GM12878 (cell line): ENCODE results near the gene TRIP4.

Source experiments
- CREM ChIP-seq: IDR thresholded peaks from 2 replicates; pipeline ENCODE4 v1.6.1; 2014; ENCODE audit warnings: antibody characterized with exemption, low read depth
- CTCF ChIP-seq, 3 experiments: IDR thresholded peaks in 2 of 3; conservative IDR thresholded peaks in 1 of 3; 2 replicates each; pipeline ENCODE4 v1.5.1; 2011; ENCODE audit warnings: low read depth in 3 of 3, low read length in 3 of 3, mild to moderate bottlenecking in 3 of 3, control low read depth in 2 of 3, moderate library complexity in 2 of 3, inconsistent platforms in 1 of 3, mixed read lengths in 1 of 3; ENCODE audit not compliant: control insufficient read depth in 2 of 3, insufficient read depth in 1 of 3; ENCODE audit errors: extremely low read depth in 1 of 3
- HCFC1 ChIP-seq: fragments of 150-350 bp; IDR thresholded peaks from 2 replicates; pipeline ENCODE4 v1.6.1; 2014; ENCODE audit warnings: low read length
- NR2F1 ChIP-seq: fragments of 450-650 bp; conservative IDR thresholded peaks from 2 replicates; pipeline ENCODE4 v1.6.1; 2017; ENCODE audit warnings: mild to moderate bottlenecking
- NRF1 ChIP-seq: conservative IDR thresholded peaks from 2 replicates; pipeline ENCODE4 v1.6.1; 2011; ENCODE audit warnings: mild to moderate bottlenecking, low read depth, low read length, improper control_type of control experiment
- SIN3A ChIP-seq: IDR thresholded peaks from 2 replicates; pipeline ENCODE4 v1.6.1; 2012; ENCODE audit warnings: low read depth, low read length, improper control_type of control experiment
- SIX5 ChIP-seq: IDR thresholded peaks from 2 replicates; pipeline ENCODE4 v1.6.1; 2011; ENCODE audit warnings: mild to moderate bottlenecking, low read depth, low read length, moderate library complexity; ENCODE audit not compliant: severe bottlenecking
- ZNF207 ChIP-seq: fragments of 450-650 bp; IDR thresholded peaks from 2 replicates; pipeline ENCODE4 v1.6.1; 2014; ENCODE audit warnings: antibody characterized with exemption, mild to moderate bottlenecking, borderline replicate concordance

- TF ChIP-seq CTCF (IDR thresholded peaks at IDR 0.05 in 2 of 3, conservative IDR thresholded peaks at IDR 0.05 in 1 of 3; ENCODE audit: control insufficient read depth in 2 of 3, extremely low read depth in 1 of 3, insufficient read depth in 1 of 3, low read depth in 3 of 3, low read length in 3 of 3) (no peak), ZNF207 (no peak), NRF1 (no peak), SIX5 (no peak), SIN3A (no peak), HCFC1 (no peak), CREM (no peak), NR2F1 (no peak)
Measured at GRCh38 chr15:64493641-64494040, 106.0 kb downstream of the TRIP4 start.
